ENCODE results near the gene TLL2. TPM values are rescaled to one million over a fixed set of nuclear protein-coding genes. Genes with fewer than 3 reads are reported as not detected.

The TLL2 gene
- total RNA-seq, 1 donor from 2014 or later = not detected

- H3K27me3 Mint-ChIP-seq (ENCODE audit: unreplicated experiment) = peaks cover 31% of the 10 kb centered on the region
Measured at GRCh38 chr10:96408201-96408600, 105.5 kb downstream of the TLL2 start.

GRCh38 chr10:96407560-96408069 is 106.1 kb downstream of the TLL2 start:
- Mint-ChIP-seq H3K4me1 (ENCODE audit: unreplicated experiment) (no peaks in the 10 kb centered on the region), H3K27me3 (ENCODE audit: unreplicated experiment) (peaks cover 37% of the 10 kb centered on the region)
- DNase-seq (ENCODE audit: extremely low spot score, unreplicated experiment) = no peak

More at GRCh38 chr10:96408201-96408600, 105.5 kb downstream of the TLL2 start:
- no peak for DNase-seq (ENCODE audit: extremely low spot score, unreplicated experiment)
- no peak for TF ChIP-seq CTCF (IDR thresholded peaks at IDR 0.05)
- Mint-ChIP-seq H3K36me3 (ENCODE audit: unreplicated experiment) (no peaks in the 10 kb centered on the region), H3K4me3 (ENCODE audit: unreplicated experiment) (no peak overlapping the region), H3K4me1 (ENCODE audit: unreplicated experiment) (no peaks in the 10 kb centered on the region), H3K27ac (ENCODE audit: unreplicated experiment) (no peak overlapping the region), H3K9me3 (ENCODE audit: unreplicated experiment) (no peaks in the 10 kb centered on the region)

GRCh38 chr10:96406091-96406490 is 107.6 kb downstream of the TLL2 start:
- peaks cover 42% of the 10 kb centered on the region for H3K27me3 Mint-ChIP-seq (ENCODE audit: unreplicated experiment)
- no peak overlapping the region for H3K27ac Mint-ChIP-seq (ENCODE audit: unreplicated experiment)
- DNase-seq (ENCODE audit: extremely low spot score, unreplicated experiment) = no peak
- TF ChIP-seq CTCF (IDR thresholded peaks at IDR 0.05) = no peak
- no peak overlapping the region for H3K4me3 Mint-ChIP-seq (ENCODE audit: unreplicated experiment)
- no peaks in the 10 kb centered on the region for H3K4me1 Mint-ChIP-seq (ENCODE audit: unreplicated experiment)
- H3K9me3 Mint-ChIP-seq (ENCODE audit: unreplicated experiment) = no peaks in the 10 kb centered on the region
- H3K36me3 Mint-ChIP-seq (ENCODE audit: unreplicated experiment) = no peaks in the 10 kb centered on the region

More at GRCh38 chr10:96407560-96408069, 106.1 kb downstream of the TLL2 start:
- no peak overlapping the region for H3K27ac Mint-ChIP-seq (ENCODE audit: unreplicated experiment)
- H3K4me3 Mint-ChIP-seq (ENCODE audit: unreplicated experiment) = no peak overlapping the region
- no peak for TF ChIP-seq CTCF (IDR thresholded peaks at IDR 0.05)
- no peaks in the 10 kb centered on the region for H3K36me3 Mint-ChIP-seq (ENCODE audit: unreplicated experiment)
- no peaks in the 10 kb centered on the region for H3K9me3 Mint-ChIP-seq (ENCODE audit: unreplicated experiment)

- no peak overlapping the region for H3K27ac Mint-ChIP-seq (ENCODE audit: unreplicated experiment)
- no peaks in the 10 kb centered on the region for H3K9me3 Mint-ChIP-seq (ENCODE audit: unreplicated experiment)
- DNase-seq (ENCODE audit: extremely low spot score, unreplicated experiment) = no peak
- H3K36me3 Mint-ChIP-seq (ENCODE audit: unreplicated experiment) = no peaks in the 10 kb centered on the region
- H3K4me3 Mint-ChIP-seq (ENCODE audit: unreplicated experiment) = no peak overlapping the region
- H3K27me3 Mint-ChIP-seq (ENCODE audit: unreplicated experiment) = peaks cover 64% of the 10 kb centered on the region
- no peak for TF ChIP-seq CTCF (IDR thresholded peaks at IDR 0.05)
- H3K4me1 Mint-ChIP-seq (ENCODE audit: unreplicated experiment) = no peaks in the 10 kb centered on the region
Measured at GRCh38 chr10:96402417-96403305, 111.1 kb downstream of the TLL2 start.

GRCh38 chr10:96401036-96401435 is 112.7 kb downstream of the TLL2 start:
- no peak for TF ChIP-seq CTCF (IDR thresholded peaks at IDR 0.05)
- no peaks in the 10 kb centered on the region for H3K9me3 Mint-ChIP-seq (ENCODE audit: unreplicated experiment)
- no peak overlapping the region for H3K4me3 Mint-ChIP-seq (ENCODE audit: unreplicated experiment)
- H3K36me3 Mint-ChIP-seq (ENCODE audit: unreplicated experiment) = no peaks in the 10 kb centered on the region
- no peak for DNase-seq (ENCODE audit: extremely low spot score, unreplicated experiment)
- H3K27me3 Mint-ChIP-seq (ENCODE audit: unreplicated experiment) = peaks cover 70% of the 10 kb centered on the region
- H3K27ac Mint-ChIP-seq (ENCODE audit: unreplicated experiment) = no peak overlapping the region
- no peaks in the 10 kb centered on the region for H3K4me1 Mint-ChIP-seq (ENCODE audit: unreplicated experiment)

Data from osteocyte (in vitro differentiated cells).